NCI-H1694 (cell line): ENCODE data around the gene CD55.
"Not testable (repeated sequence)": the region's sequence is repeated elsewhere in the genome, so short reads cannot be mapped to it uniquely, and the experiment has no call there.

Experiments
- DNase-seq: peaks from one replicate; lab custom pipeline; 2025; lab: John Stamatoyannopoulos, UW

Gene CD55

GRCh38 chr1:207306023-207306422, 15.5 kb upstream of the CD55 start:
- no peak for DNase-seq

GRCh38 chr1:207306603-207307002, 14.9 kb upstream of the CD55 start:
- no peak for DNase-seq

- no peak for DNase-seq
Measured at GRCh38 chr1:207308451-207309190, 12.9 kb upstream of the CD55 start.

- DNase-seq, result no peak
Measured at GRCh38 chr1:207309745-207310273, 11.7 kb upstream of the CD55 start.

GRCh38 chr1:207311888-207312603, 9.4 kb upstream of the CD55 start:
- no peak for DNase-seq

- no peak for DNase-seq
Measured at GRCh38 chr1:207312604-207312920, 8.9 kb upstream of the CD55 start.

GRCh38 chr1:207313131-207313530, 8.3 kb upstream of the CD55 start:
- DNase-seq, result no peak

- no peak for DNase-seq
Measured at GRCh38 chr1:207314816-207315215, 6.7 kb upstream of the CD55 start.

- no peak for DNase-seq
Measured at GRCh38 chr1:207315435-207315834, 6.0 kb upstream of the CD55 start.

- no peak for DNase-seq
Measured at GRCh38 chr1:207316141-207316540, 5.3 kb upstream of the CD55 start.

- no peak for DNase-seq
Measured at GRCh38 chr1:207316622-207317391, 4.7 kb upstream of the CD55 start.

- no peak for DNase-seq
Measured at GRCh38 chr1:207317561-207317960, 3.9 kb upstream of the CD55 start.

GRCh38 chr1:207318072-207318619, 3.3 kb upstream of the CD55 start:
- no peak for DNase-seq

GRCh38 chr1:207319199-207319598, 2.3 kb upstream of the CD55 start:
- no peak for DNase-seq

GRCh38 chr1:207320105-207320504, 1.4 kb upstream of the CD55 start:
- not testable (repeated sequence) for DNase-seq

- DNase-seq, result no peak
Measured at GRCh38 chr1:207321790-207322645, 540 bp downstream of the CD55 start.

- no peak for DNase-seq
Measured at GRCh38 chr1:207323425-207324225, 2.1 kb downstream of the CD55 start.

GRCh38 chr1:207328004-207328403, 6.5 kb downstream of the CD55 start:
- DNase-seq, result no peak

- DNase-seq, result no peak
Measured at GRCh38 chr1:207328908-207329440, 7.5 kb downstream of the CD55 start.

- DNase-seq, result no peak
Measured at GRCh38 chr1:207329469-207329868, 8.0 kb downstream of the CD55 start.
